GM21528 (cell line): ENCODE measurements around the gene IRF4.

Source experiments
- ATAC-seq: cut with Tn5 transposase; IDR thresholded peaks from one replicate; pipeline ENCODE4 v1.9.1; 2021; ENCODE audit warnings: mild to moderate bottlenecking, moderate library complexity; ENCODE audit not compliant: unreplicated experiment, low FRiP score

Gene IRF4

DNA sequence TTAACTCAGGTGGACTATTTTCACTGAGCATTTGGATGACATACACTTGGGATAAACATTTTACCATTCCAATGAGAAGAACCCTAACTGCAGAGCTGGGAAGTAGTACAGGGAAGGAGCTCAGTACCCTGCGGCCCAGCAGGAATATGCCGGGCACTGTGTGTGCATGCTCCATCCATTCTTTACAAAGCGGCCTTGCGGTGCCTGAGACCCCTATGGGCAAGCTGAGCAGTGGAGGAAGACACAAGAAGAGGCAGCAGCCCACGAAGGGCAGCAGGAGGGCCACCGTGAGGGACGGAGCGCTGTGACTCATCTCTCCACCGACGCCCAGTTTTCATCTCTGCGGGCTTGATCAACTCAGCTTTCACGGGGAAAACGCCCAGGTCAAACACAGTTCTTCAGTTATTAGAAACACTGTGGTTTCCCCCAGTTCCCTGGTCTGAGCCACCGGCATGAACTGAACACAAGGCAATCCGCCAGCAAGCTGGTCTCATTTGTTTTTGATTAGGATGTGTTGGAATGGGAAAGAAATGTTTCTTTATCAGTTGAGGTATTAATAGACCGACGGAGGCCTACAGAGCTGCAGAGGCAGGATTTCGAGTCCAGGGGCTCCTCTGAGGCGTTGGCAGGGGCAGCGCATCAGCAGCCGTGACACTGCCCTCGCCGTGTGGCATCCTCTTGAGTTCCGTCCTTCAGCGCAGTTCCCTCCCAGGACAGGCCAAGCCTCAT is 44.9 kb downstream of the IRF4 start:
- ATAC-seq, result no peak

DNA sequence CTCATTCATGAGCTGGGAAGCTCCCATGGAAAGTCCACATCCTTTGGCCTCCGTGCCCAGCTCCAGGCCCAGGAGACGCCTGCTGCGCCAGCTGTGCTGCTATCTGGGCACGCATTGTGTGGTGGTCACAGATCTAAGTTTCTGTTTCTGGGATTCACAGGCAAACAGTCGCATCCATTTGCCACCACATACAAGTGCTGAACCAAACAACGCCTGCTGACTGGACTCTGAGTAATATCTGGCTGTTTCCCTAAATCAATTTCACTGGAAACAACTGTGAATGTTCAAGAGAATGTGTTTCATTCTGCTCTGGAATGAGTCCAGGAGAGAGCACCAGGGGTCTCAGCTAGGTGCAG is 45.5 kb downstream of the IRF4 start:
- no peak for ATAC-seq

GRCh38 chr6:438634-439170 is 47.1 kb downstream of the IRF4 start:
- no peak for ATAC-seq

GRCh38 chr6:439641-440167 is 48.2 kb downstream of the IRF4 start:
- no peak for ATAC-seq

DNA sequence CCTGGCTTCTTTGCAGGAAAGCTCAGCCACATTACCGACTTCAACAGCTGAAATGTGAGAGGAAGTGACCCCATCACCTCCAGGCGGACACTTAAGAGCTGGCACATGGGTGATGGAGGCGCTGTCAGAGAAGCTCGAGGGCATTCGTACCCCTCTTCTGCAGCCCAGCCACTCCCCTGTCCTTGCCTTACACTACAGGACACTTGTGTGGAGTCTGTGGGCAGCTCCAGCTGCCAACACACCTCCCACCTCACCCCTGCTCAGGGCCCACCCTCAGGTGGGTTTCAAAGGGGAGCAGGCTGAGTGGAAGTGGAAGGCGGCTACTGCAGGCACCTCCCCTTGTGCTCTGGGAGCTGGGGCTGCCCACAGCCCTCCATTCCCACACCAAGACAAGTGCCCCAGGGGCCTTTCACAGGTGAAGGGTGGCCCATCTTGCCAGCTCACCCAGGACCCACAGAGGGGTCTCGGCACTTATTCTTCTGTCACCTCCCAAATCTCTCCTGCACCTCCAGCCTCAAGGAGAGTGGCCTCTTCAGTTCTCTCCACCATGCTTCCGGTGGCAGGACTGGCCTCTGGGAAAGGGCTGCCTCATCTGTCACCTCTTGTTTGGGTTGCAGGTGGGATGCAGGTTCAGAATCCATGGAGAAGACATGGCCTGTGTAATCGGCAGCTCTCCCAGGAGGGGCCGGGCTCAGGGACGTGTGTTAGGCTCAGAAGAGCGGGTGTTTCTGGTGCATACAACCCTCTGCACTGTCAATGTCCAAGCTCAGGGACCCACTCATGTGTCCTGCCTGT is 49.8 kb downstream of the IRF4 start:
- no peak for ATAC-seq

DNA sequence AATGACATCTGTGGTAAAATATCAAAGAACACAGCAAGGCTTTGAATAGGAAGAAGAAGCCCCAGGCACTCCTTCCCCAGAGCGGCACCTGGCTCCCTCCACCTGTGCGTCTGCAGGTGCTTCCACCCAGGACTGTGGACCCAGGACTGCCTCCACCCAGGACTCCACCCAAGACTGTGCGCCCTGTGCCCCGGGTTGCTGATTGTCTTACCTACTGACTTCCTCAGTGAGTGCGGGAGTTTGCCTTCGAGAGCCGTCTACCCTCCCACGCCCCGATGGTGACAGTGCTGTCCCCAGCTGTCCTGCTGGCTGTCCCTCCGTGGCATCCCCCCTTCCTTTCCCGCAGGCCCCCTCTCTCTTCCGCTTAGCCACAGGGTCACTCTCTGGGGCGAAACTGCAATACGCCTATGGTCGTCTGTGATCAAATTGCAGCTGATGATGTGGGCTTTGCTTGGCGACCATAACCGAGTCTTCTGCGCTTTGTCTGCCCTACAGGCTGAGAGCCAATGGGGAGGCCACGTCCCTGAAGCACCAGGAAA is 52.1 kb downstream of the IRF4 start:
- no peak for ATAC-seq

GRCh38 chr6:444653-445275 is 53.2 kb downstream of the IRF4 start:
- ATAC-seq, result no peak

DNA sequence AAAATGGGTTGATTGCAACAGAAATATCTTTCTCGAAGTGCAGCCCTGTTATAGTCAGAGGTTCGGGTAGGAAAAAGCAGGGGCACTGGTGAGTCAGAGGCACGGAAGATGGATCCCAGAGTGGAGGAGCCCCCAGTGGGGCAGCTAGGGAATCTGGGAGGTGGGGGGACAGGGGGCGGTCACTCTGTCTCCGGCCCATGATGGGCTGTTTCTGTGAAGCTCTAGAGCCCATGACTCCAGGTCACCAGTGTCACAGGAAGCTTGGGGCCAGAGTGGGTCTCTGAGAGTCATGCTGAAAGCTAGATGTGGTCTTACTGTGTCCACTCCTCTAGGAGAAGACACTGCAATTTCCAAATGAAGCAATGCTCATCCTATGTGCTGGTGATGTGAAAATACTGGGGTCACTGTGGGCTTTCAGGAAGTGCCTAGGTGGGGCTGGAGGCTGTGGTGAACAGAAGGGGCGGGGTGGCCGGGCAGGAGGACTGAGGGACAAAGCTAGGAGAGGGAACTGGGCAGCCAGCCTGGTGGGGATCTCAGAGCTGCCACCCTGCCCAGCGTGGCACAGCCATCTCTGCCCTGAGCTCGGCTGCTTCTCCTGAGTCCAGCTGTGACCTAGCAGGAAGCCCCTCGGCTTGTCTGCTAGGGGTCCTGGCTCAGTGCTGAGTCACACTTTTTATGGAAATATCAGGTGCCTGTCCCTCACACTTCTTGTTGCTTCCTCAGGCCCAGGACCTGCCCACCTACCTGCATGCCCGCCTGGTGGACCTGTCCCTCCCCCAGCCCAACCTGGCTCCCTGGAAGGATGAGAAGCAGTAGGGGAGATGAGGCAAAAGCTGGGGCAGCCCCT is 54.2 kb downstream of the IRF4 start:
- ATAC-seq, result no peak

DNA sequence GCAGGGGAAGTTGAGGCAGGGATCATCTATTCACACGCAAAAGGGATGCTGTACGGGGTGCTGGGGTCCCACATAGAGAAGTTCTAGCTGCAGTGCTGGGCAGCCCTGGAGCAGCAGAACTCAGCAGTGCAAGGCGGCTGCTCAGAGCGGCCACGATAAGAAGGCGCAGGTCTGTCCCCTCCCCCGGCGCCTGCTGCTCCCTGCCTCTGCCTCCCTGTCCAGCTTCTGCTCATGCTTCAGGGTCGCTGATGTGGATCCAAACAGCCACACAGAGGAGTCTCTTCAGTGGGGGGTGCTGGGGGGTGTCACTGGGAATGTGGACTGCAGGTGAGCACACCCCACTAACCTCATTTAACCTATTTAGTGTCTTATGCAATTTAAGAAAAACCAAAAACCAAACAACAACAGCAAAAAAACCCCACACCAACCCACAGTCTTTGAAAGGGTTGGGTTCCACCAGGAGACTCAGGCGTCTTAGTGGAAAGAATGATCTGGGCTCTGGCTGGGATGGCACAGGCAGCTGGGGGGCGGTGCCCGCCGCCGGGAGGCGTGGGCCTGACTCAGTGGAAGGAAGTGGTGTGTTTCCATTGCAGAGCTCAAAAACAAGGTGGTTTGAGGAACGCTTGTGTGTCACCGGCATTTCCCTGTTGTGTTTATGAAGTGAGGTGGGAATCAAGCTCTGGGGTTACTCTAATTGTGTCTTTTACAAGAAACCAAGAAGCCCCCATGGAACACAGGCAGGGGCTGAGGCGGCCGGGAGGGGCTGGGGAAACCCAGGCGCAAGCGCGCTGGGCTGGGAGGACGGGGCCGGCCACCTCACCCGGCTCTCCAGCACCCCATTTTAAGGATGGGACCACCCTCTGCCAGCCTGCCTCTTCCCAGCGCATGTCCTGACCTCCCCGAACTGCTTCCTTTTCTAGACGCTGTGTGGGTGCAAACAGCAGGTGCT is 55.1 kb downstream of the IRF4 start:
- ATAC-seq, result no peak

- ATAC-seq, result no peak
Measured at GRCh38 chr6:447381-448165, 56.0 kb downstream of the IRF4 start.

DNA sequence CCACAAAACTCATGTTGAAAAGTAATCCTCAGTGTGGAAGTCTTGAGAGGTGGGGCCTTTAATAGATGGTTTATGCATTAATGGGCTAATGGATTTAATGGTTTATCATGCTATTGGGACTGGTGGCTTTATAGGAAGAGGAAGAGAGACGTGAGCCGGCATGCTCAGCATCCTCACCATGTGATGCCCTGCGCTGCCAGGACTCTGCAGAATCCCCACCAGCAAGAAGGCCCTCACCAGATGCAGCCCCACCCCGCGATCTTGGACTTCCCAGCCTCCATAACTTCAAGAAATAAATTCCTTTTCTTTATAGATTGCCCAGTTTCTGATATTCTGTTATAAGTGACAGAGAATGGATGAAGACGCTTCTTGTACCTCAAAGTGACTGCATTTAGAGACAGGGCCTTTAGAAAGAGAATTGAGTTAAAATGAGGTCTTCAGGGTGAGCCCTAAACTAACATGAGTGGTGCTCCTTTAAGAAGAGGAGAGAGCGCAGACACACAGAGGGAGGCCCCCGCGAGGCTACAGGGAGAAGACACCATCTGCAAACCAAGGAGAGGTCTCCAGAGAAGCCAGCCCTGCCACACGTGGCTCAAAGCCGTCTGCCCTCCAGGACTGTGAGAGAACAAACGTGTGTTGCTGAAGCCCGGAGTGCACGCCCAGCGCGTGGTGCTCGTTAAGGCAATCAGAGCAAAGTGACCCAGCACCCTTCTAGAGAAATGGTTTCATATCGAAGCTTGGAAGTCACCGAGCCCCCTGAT is 56.9 kb downstream of the IRF4 start:
- no peak for ATAC-seq

DNA sequence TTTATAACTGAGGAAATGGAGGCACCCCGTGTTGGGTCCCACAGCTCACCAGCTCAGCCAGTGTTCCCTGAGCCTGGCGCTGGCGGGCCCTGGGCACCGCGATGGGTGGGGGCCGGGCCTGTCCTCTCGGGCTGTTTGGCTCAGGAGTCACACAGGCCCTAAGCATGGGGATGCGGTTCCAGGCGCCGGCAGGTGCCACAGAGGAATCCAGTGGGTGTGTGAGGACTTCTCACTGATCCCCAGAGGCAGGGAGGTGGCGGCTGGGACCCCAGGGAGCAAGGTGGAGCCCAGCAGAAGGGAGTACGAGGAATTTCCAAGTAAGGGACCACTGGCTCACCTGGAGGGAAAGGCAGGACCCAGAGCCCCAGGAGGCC is 57.5 kb downstream of the IRF4 start:
- ATAC-seq, result no peak

DNA sequence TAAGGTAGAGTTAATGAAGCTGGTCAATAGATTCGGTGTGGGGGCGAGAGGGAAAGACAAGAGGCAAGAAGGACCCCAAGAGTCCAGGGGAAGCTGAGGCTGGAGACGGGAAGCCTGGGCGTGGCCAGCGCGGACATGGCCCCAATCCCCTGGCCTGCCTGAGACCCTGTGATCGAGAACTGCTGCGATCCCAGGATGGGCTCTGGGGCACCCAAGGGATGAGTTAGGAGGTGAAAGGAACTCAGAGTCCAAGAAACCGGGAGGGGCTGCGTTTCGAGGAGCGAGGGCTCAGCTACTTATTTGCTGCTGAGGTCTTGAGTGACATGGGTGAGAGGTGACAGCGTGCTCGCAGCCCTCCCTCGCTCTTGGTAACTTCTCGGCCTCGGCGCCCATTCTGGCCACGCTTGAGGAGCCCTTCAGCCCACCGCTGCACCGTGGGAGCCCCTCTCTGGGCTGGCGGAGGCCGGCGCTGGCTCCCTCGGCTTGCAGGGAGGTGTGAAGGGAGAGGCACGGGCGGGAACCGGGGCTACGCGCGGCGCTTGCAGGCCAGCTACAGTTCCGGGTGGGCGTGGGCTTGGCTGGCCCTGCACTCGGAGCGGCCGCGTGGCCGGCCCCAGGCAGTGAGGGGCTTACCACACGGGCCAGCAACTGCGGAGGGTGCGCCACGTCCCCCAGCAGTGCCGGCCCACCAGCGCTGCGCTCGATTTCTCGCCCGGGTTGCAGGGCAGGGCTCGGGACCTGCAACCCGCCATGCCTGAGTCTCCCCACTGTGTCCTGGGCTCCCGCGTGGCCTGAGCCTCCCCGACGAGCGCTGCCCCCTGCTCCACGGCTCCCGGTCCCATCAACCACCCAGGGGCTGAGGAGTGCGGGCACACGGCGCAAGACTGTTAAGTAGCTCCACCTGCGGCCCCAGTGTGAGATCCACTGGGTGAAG is 58.2 kb downstream of the IRF4 start:
- no peak for ATAC-seq

GRCh38 chr6:451336-451735 is 59.8 kb downstream of the IRF4 start:
- no peak for ATAC-seq

DNA sequence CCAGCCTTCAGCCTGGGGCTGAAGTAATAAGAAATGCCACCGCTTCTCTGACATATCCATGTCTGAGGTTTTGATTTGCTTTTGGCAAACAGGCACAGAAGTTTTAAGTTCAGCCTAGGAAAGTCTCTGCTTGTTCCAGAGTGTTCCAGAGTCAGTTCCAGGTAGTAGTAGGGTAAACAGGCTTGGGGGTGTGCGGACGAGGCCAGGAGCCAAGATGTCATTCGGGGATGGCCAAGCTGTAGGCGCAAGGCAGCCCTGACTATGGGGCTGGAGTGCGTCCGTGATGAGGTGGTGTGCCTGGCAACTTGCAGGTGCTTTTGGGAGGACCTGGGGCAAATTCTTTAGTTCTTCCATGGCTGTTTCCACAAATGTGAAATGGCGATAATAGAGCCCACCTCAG is 60.3 kb downstream of the IRF4 start:
- no peak for ATAC-seq

- ATAC-seq, result no peak
Measured at GRCh38 chr6:452301-453067, 60.9 kb downstream of the IRF4 start.
